Measurements from ENCODE around the gene CCDC14. TPM values are rescaled to one million over a fixed set of nuclear protein-coding genes. Genes with fewer than 3 reads are reported as not detected.
"Not testable (repeated sequence)": the region's sequence is repeated elsewhere in the genome, so short reads cannot be mapped to it uniquely, and the experiment has no call there.

The CCDC14 gene
- total RNA-seq, 2 experiments from 2014 or later = 46.6 to 55.5 TPM

GRCh38 chr3:123919353-123919752, 41.7 kb downstream of the CCDC14 start:
- H3K9me3 Mint-ChIP-seq = peaks cover 28% of the 10 kb centered on the region
- H3K27ac Mint-ChIP-seq = no peak overlapping the region
- ChIA-PET CTCF (no interaction called here), POLR2A (no interaction called here)
- no peaks in the 10 kb centered on the region for H3K27me3 Mint-ChIP-seq
- no peak for DNase-seq
- peaks cover 52% of the 10 kb centered on the region for H3K36me3 Mint-ChIP-seq (ENCODE audit: low read depth)
- H3K4me3 Mint-ChIP-seq = no peak overlapping the region
- peaks cover 7% of the 10 kb centered on the region for H3K4me1 Mint-ChIP-seq

GRCh38 chr3:123914829-123915228, 46.2 kb downstream of the CCDC14 start:
- Mint-ChIP-seq H3K4me1 (no peaks in the 10 kb centered on the region), H3K27ac (no peak overlapping the region), H3K4me3 (no peak overlapping the region), H3K9me3 (no peaks in the 10 kb centered on the region), H3K27me3 (no peaks in the 10 kb centered on the region), H3K36me3 (ENCODE audit: low read depth) (peaks cover 12% of the 10 kb centered on the region)
- no peak for DNase-seq
- CTCF ChIA-PET = interaction anchor here (0.6 kb wide), 2 partner anchors 545 to 950 kb away, joined by 4 to 5 read pairs; no protein-coding TSS in a partner anchor
- POLR2A ChIA-PET = no interaction called here

GRCh38 chr3:123909785-123910184, 51.2 kb downstream of the CCDC14 start:
- Mint-ChIP-seq H3K27ac (no peak overlapping the region), H3K9me3 (no peaks in the 10 kb centered on the region), H3K36me3 (ENCODE audit: low read depth) (peaks cover 2% of the 10 kb centered on the region), H3K4me3 (no peak overlapping the region), H3K4me1 (no peaks in the 10 kb centered on the region), H3K27me3 (peaks cover 4% of the 10 kb centered on the region)
- ChIA-PET POLR2A (no interaction called here), CTCF (no interaction called here)
- DNase-seq = no peak

GRCh38 chr3:123907720-123908119, 53.3 kb downstream of the CCDC14 start:
- no peak for DNase-seq
- Mint-ChIP-seq H3K9me3 (no peaks in the 10 kb centered on the region), H3K4me1 (no peaks in the 10 kb centered on the region), H3K27me3 (peaks cover 7% of the 10 kb centered on the region), H3K36me3 (ENCODE audit: low read depth) (peaks cover 1% of the 10 kb centered on the region), H3K4me3 (no peak overlapping the region), H3K27ac (no peak overlapping the region)
- POLR2A ChIA-PET = no interaction called here
- CTCF ChIA-PET = interaction anchor here (1.4 kb wide), 1 partner anchor 11 kb away, joined by 3 read pairs; no protein-coding TSS in a partner anchor

GRCh38 chr3:123899300-123899865, 61.6 kb downstream of the CCDC14 start:
- CTCF ChIA-PET = interaction anchor here (0.6 to 0.7 kb wide), 2 partner anchors 14 to 584 kb away, joined by 3 to 4 read pairs; no protein-coding TSS in a partner anchor
- H3K27ac Mint-ChIP-seq = no peak overlapping the region
- POLR2A ChIA-PET = no interaction called here
- no peaks in the 10 kb centered on the region for H3K4me1 Mint-ChIP-seq
- DNase-seq = no peak
- no peaks in the 10 kb centered on the region for H3K36me3 Mint-ChIP-seq (ENCODE audit: low read depth)
- no peak overlapping the region for H3K4me3 Mint-ChIP-seq
- peaks cover 20% of the 10 kb centered on the region for H3K27me3 Mint-ChIP-seq
- H3K9me3 Mint-ChIP-seq = no peaks in the 10 kb centered on the region

GRCh38 chr3:123893012-123893411, 68.0 kb downstream of the CCDC14 start:
- no peak overlapping the region for H3K4me3 Mint-ChIP-seq

GRCh38 chr3:123892195-123892594, 68.8 kb downstream of the CCDC14 start:
- Mint-ChIP-seq H3K27me3 (peaks cover 30% of the 10 kb centered on the region), H3K36me3 (ENCODE audit: low read depth) (no peaks in the 10 kb centered on the region), H3K9me3 (peaks cover 18% of the 10 kb centered on the region), H3K27ac (no peak overlapping the region), H3K4me3 (no peak overlapping the region), H3K4me1 (no peaks in the 10 kb centered on the region)
- ChIA-PET CTCF (no interaction called here), POLR2A (no interaction called here)
- DNase-seq = no peak

More at GRCh38 chr3:123893012-123893411, 68.0 kb downstream of the CCDC14 start:
- DNase-seq = no peak
- Mint-ChIP-seq H3K27ac (no peak overlapping the region), H3K4me1 (no peaks in the 10 kb centered on the region), H3K36me3 (ENCODE audit: low read depth) (no peaks in the 10 kb centered on the region), H3K27me3 (peaks cover 26% of the 10 kb centered on the region), H3K9me3 (peaks cover 18% of the 10 kb centered on the region)
- POLR2A ChIA-PET = no interaction called here
- CTCF ChIA-PET = no interaction called here

- POLR2A ChIA-PET; CTCF ChIA-PET; H3K27ac Mint-ChIP-seq; H3K36me3 Mint-ChIP-seq (ENCODE audit: low read depth); H3K4me1 Mint-ChIP-seq; H3K4me3 Mint-ChIP-seq; DNase-seq: not testable (repeated sequence)
- Mint-ChIP-seq H3K27me3 (peaks cover 33% of the 10 kb centered on the region), H3K9me3 (peaks cover 18% of the 10 kb centered on the region)
Observed at GRCh38 chr3:123890991-123891390, 70.0 kb downstream of the CCDC14 start.

GRCh38 chr3:123890162-123890561, 70.9 kb downstream of the CCDC14 start:
- H3K4me1 Mint-ChIP-seq; H3K4me3 Mint-ChIP-seq; H3K27ac Mint-ChIP-seq; DNase-seq; POLR2A ChIA-PET; H3K36me3 Mint-ChIP-seq (ENCODE audit: low read depth); CTCF ChIA-PET: not testable (repeated sequence)
- H3K9me3 Mint-ChIP-seq = peaks cover 18% of the 10 kb centered on the region
- H3K27me3 Mint-ChIP-seq = peaks cover 40% of the 10 kb centered on the region

GRCh38 chr3:123884993-123885392, 76.0 kb downstream of the CCDC14 start:
- Mint-ChIP-seq H3K27ac (no peak overlapping the region), H3K4me3 (no peak overlapping the region), H3K36me3 (ENCODE audit: low read depth) (no peaks in the 10 kb centered on the region), H3K9me3 (peaks cover 3% of the 10 kb centered on the region), H3K27me3 (peaks cover 59% of the 10 kb centered on the region), H3K4me1 (peaks cover 13% of the 10 kb centered on the region)
- CTCF ChIA-PET = interaction anchor here (0.5 kb wide), 1 partner anchor 721 kb away, joined by 3 read pairs; no protein-coding TSS in a partner anchor
- DNase-seq = no peak
- POLR2A ChIA-PET = no interaction called here

- H3K36me3 Mint-ChIP-seq (ENCODE audit: low read depth) = no peaks in the 10 kb centered on the region
- H3K27me3 Mint-ChIP-seq = peaks cover 53% of the 10 kb centered on the region
- ChIA-PET POLR2A (no interaction called here), CTCF (interaction anchor here (0.5 kb wide), 1 partner anchor 721 kb away, joined by 3 read pairs; no protein-coding TSS in a partner anchor)
- DNase-seq = peak; percentile 68
- peaks cover 13% of the 10 kb centered on the region for H3K4me1 Mint-ChIP-seq
- peak within 1 kb of the TSS; percentile 65 for H3K4me3 Mint-ChIP-seq
- H3K9me3 Mint-ChIP-seq = no peaks in the 10 kb centered on the region
- no peak within 1 kb of the TSS for H3K27ac Mint-ChIP-seq
Observed at GRCh38 chr3:123884203-123884831, 76.7 kb downstream of the CCDC14 start, which contains the start of gene MYLK. Gene MYLK, minus strand, starts transcription at chr3:123884332. Its CDS starts 90,491 bp downstream, at chr3:123793841.

GRCh38 chr3:123883701-123884202, 77.3 kb downstream of the CCDC14 start:
- peaks cover 13% of the 10 kb centered on the region for H3K4me1 Mint-ChIP-seq
- H3K36me3 Mint-ChIP-seq (ENCODE audit: low read depth) = no peaks in the 10 kb centered on the region
- H3K4me3 Mint-ChIP-seq = peak overlapping the region; percentile 58
- CTCF ChIA-PET = no interaction called here
- DNase-seq = no peak
- POLR2A ChIA-PET = no interaction called here
- no peak overlapping the region for H3K27ac Mint-ChIP-seq
- H3K27me3 Mint-ChIP-seq = peaks cover 49% of the 10 kb centered on the region
- H3K9me3 Mint-ChIP-seq = no peaks in the 10 kb centered on the region

- POLR2A ChIA-PET = no interaction called here
- H3K9me3 Mint-ChIP-seq = no peaks in the 10 kb centered on the region
- H3K4me3 Mint-ChIP-seq = peak overlapping the region; percentile 58
Observed at GRCh38 chr3:123883111-123883510, 77.9 kb downstream of the CCDC14 start.

More at GRCh38 chr3:123883111-123883510, 77.9 kb downstream of the CCDC14 start:
- peaks cover 13% of the 10 kb centered on the region for H3K4me1 Mint-ChIP-seq
- no peaks in the 10 kb centered on the region for H3K36me3 Mint-ChIP-seq (ENCODE audit: low read depth)
- H3K27ac Mint-ChIP-seq = no peak overlapping the region
- DNase-seq = no peak
- H3K27me3 Mint-ChIP-seq = peaks cover 45% of the 10 kb centered on the region
- CTCF ChIA-PET = no interaction called here

Measured in activated CD4-positive, alpha-beta T cell treated with anti-CD3 and anti-CD28 coated beads, Interleukin-2, amount 10 ng/mL, durations not matched to agents 7 days and 5 days (primary cell).